GM21360 (cell line): ENCODE results near the gene SRRM3.
"Not testable (repeated sequence)": the region's sequence is repeated elsewhere in the genome, so short reads cannot be mapped to it uniquely, and the experiment has no call there.

ENCODE experiments used
- ATAC-seq: cut with Tn5 transposase; IDR thresholded peaks from one replicate; pipeline ENCODE4 v1.9.1; 2021; ENCODE audit warnings: mild to moderate bottlenecking, moderate library complexity; ENCODE audit not compliant: unreplicated experiment

SRRM3 gene

DNA sequence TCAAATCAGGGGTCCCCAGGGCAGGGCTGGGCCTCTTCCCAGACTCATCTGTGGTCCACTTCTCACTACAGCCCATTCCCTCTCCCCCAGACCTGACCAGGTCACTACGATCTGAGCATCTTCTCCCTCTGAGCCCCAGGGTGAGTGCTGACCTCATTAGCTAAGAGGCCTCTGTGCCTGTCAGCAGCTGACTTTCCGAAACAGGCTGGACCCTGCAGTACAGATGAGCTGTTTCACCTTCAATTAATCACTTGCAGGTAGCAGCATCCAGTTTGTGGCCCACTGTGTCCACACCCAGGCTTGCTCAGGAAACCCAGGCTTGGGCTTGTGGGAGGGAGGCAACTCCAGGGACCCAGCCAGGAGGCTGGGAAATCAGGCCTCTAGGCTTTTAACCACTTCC is 24.3 kb downstream of the SRRM3 start:
- no peak for ATAC-seq

GRCh38 chr7:76226878-76227423 is 25.3 kb downstream of the SRRM3 start:
- not testable (repeated sequence) for ATAC-seq

DNA sequence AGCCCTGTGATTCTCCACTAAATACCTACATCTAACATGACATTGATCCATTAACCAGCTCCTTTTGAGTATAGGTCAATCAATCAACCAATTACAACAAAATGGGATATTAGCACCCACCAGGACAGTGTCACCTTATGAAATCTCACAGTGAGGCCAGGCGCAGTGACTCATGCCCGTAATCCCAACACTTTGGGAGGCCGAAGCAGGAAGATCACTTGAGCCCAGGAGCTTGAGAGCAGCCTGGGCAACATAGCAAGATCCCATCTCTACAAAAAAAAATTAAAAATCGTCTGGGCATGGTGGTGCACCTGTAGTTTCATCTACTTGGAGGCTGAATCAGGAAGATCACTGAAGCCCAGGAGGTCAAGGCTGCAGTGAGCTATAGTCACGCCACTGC is 28.5 kb downstream of the SRRM3 start:
- no peak for ATAC-seq

GRCh38 chr7:76231071-76231470 is 29.4 kb downstream of the SRRM3 start:
- ATAC-seq, result no peak

DNA sequence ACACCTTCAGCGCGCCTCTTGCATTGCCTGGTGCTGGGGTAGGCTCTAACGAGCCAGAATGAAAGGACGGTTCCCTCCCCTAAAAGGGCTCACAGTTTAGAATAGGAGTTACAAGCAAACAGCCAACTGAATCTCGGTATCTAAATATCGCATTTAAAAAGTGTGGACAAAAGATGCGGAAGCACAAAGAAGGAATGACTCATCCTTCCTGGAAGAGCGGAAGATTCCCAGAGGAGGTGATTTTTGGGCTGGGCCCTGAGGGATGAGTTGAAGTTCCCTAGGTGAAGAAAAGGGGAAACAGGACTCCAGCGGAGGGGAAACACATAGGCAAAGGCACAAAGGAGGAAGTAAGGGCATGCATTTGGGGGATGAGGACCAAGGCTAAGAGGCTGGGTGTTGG is 29.9 kb downstream of the SRRM3 start:
- no peak for ATAC-seq

DNA sequence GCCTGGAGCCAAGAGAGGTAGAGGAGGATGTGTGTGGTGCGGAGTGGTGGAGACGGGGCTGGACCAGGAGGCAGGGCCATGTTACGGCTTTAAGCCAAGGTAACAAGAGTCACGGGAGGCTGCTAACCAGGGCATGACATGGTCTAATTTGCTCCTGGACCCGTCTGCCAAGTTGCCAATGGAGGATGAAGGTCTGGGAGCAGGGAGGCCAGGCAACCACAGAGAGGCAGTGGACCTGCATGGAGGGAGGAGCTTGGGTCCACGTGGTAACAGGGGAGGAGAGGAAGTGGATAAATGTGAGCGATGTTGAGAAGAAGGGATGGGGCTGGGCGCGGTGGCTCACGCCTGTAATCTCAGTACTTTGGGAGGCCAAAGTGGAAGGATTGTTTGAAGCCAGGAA is 31.0 kb downstream of the SRRM3 start:
- ATAC-seq, result no peak

DNA sequence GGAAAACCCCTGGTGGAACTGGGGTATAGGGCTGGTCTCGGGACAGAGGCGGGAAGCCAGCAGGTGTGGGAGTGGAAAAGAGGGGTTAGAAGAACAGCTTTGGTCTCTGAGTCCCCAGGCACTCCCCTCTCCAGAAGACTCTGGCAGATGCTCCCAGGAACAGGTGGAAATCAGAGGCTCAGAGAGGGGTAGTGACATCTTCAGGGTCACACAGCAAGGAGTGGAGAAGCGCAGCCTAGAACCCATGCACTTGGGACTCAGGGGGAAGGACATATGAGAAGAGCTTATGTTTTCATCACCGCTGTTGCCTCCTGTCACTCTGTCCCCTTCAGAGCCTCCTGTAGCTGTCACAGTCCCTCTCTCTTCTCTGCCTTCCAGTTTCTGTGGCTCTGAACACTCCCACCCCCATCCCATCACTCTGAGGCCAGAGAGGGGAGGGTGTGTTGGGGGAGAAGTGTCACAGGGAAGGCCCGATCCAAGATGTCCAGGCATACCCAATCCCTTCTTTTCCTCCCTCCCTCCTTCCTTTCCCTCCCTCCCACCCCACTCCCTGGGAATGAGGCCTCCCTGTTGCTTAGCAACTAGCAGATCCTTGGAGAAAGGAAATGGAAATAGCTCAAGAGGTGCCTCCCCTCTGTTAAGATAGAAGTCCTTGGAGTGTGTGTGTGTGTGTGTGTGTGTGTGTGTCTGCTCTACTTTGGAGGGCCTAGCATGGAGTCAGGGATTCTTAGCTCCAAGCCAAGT is 32.0 kb downstream of the SRRM3 start:
- no peak for ATAC-seq

DNA sequence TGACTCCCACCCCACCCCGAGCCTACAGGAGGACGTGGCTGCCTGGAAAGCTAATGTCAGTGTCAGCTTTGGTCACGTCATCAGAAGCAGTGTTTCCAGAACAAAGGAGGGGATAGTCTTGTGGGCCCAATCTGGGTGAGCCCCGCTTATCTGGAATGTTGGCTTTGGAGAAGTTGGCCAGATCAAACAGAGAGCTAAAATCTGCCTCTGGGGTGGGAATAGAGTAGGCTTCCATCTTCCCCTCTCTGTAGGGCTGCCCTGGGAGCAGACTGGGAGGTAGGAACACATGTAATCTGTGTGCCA is 32.5 kb downstream of the SRRM3 start:
- ATAC-seq, result no peak

GRCh38 chr7:76234931-76235441 is 33.3 kb downstream of the SRRM3 start:
- no peak for ATAC-seq

GRCh38 chr7:76236224-76236623 is 34.5 kb downstream of the SRRM3 start:
- ATAC-seq, result no peak

DNA sequence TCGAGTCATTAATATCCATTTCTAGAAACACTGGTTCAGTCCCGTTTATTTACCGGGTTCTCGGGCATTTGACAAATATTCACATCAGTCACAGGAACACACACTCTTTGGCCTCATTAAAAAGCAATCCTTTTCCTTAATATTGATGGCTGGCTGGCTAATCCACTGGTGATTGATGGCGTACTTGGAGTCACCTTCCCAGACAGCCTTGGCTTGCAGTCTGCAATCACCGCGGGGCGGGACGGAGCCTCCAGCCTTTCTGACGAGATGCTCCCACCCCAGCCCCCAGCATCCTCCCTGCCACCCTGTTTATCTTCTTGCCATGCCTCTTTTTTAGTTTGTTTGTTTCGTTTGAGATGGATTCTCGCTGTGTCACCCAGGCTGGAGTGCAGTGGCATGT is 36.6 kb downstream of the SRRM3 start:
- ATAC-seq, result no peak

DNA sequence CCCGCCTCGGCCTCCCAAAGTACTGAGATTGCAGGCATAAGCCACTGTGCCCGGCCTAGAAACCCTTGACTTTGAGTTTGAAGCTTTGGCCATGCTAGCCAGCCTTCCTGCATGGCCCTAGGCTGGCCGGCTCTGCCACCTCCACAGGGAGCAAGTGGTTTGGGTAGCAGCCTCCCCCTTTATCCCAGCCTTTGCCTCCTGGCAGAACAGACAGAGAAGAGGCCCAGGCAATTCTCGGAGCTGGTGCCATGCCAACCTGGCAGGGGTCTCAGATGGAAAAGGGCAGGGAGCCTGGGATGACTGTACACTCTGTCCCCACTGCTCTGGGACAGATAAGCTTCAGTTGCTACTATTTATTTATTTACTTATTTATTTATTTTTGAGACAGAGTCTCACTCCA is 39.4 kb downstream of the SRRM3 start:
- ATAC-seq, result no peak

GRCh38 chr7:76242517-76243063 is 40.9 kb downstream of the SRRM3 start:
- ATAC-seq, result not testable (repeated sequence)

- no peak for ATAC-seq
These were observed 43.2 kb downstream of the SRRM3 start for GRCh38 chr7:76244781-76245391.

DNA sequence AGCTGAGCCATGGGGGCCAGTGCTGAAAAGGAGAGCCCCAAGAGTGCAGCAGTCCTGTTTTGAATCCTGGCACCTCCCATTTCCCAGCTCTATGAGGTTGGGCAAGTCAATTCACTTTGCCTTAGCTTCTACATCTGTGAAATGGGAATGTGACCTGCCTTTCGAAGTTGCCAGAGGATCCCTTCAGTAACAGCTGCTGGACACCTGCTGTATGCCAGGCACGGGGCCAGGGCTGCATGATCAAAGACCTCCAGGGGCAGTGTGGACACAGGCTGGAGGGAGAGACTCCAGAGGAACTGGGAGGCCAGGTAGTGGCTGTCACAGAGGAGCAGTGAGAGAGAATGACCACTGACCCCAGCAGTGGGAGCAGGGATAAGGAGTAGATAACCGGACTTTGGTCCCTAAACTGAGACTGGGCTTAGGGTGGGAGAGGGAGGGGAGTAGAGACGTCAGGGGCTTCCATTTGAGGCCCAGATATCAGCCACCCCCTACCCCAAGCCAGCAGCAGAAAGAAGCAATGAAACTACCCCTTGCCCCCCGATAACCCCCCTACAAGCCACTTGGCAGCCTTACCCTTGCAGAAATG is 45.2 kb downstream of the SRRM3 start:
- ATAC-seq, result no peak

- ATAC-seq, result no peak
These were observed 46.2 kb downstream of the SRRM3 start for GRCh38 chr7:76247938-76248337.

DNA sequence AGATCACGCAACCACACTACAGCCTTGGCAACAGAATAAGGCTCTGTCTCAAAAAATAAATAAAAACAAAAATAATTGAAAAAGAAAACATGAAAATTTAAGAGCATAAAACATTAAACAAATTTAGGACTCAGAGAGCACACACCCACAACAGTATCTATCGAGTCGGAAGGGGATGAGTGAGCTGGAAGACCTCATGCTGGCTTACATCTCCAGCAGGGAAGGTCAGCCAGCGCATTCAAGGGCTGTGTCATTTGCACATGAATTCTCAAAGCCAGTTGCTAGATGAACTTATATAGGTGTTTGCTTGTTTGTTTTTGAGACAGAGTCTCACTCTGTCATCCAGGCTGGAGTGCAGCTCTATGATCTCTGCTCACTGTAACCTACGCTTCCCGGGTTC is 50.3 kb downstream of the SRRM3 start:
- ATAC-seq, result no peak

- no peak for ATAC-seq
These were observed 53.1 kb downstream of the SRRM3 start for GRCh38 chr7:76254781-76255180.

DNA sequence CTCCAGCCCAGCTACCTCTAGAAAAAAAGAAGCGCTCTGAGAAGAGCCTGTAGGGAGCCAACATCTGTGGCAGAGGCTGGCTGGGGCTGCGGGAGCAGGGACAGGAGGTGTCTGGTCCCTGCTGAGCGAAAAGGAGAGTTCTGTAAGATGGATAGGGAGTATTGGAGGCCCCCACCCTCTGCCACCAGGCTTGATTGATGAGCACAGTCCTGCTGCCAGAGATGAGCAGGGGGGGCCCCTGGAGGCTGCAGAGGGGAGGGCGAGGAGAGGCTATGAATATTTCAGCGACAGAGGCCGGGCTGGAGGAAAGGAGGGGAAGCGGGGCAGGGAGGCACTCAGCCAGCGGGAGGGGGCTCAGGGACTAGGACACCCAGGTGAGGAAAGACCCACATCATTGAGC is 56.3 kb downstream of the SRRM3 start:
- ATAC-seq, result no peak

DNA sequence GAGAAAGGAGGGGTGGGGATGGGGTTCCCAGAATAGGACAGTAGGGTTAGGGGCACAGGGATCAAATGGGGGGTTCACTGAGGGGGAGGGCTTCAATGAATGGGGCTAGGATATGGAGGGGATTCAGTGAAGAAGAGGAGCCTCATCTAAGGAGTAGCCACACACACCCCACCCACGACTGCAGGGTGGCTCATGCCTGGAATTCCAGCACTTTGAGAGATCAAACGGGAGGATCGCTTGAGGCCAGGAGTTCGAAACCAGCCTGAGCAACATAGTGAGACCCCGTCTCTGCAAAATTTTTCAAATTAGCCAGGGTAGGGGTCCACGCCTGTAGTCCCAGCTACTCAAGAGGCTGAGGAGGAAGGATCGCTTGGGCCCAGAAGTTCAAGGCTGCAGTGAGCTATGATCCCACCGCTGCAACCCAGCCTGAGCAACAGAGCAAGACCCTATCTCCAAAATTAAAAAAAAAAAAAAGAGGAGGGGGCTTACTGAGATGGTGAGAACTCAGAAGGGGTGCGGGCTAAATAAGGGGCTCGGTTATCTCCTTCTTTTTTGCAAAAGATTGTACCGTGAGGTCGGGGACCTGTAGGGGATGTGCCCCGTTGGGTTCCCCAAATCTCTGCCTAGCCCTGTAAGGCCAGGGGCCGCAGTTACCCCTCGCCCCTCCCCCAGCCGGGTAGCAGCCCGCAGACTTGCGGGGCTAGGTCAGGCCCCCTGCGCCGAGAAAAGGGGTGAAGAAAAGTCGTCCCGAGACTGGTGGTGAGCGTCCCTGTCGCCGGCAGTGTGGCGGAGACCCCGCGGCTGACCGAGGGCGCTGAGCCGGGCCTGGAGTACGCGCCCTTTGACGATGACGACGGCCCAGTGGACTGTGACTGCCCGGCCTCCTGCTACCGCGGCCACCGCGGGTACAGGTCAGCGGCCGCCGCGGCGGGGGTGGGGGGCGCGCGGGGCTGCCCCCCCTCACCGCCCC is 57.7 kb downstream of the SRRM3 start:
- no peak for ATAC-seq
